ENCODE results near the gene LPCAT3.

LPCAT3 gene

GRCh38 chr12:6963016-6963731 is 55.1 kb downstream of the LPCAT3 start:
- DNase-seq, result no peak

DNA sequence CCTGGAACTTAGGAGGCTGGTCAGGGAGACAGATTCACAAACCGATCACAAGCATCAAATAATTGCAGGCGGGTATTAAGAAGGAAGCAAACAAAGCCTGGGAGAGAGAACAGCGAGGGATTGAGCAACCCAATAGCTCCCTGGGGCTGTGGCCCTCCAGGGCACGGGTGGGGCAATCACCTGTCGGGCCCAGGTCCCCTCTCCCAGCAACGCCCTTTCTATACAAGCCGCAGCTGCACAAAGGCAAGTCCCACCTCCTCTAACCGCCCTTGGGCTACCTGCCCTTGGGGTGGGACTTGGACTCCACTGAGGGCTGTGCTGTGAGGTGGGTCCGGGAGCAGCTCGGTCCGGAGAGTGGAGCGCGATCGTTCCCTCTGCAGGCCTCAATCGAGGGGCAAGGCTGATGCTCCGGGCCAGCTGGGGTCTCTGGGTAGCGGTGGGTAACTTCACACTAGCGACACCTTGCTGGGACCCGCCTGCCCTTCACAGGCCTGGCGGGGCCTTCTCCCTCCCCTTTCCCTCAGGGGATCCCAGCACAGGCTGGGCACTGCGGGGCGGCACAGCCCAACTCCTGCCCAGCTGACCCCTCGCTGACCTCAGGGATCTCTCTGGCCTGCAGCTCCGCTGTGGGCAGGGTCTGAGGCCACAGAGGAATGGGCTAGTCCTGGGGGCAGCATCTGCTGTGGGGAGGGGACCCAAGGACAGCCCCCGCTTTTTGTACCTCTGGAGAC is 55.8 kb downstream of the LPCAT3 start:
- DNase-seq, result no peak

- DNase-seq, result peak; percentile 56 to 76
These were observed 56.5 kb downstream of the LPCAT3 start for GRCh38 chr12:6961695-6962284.

DNA sequence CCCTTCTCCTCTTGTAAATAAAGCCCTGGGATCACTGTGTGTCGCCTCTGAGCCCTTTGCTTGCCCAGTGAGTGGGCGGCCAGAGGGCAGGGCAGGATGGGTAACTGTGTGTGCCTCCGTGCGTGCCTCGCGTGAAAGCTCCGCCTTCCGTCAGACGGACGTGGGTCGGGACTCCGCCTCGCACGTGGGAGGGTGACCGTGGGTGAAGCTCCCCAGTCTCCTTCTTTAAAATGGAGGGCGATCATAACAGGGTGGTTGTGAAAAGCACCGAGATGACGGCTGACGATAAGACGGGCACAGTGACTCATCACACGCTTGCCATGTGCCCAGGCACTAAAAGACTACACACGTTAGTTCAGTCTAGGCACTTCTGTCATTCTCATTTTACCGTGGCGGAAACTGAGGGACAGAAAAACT is 57.0 kb downstream of the LPCAT3 start:
- DNase-seq, result no peak

- DNase-seq, result no peak
These were observed 57.5 kb downstream of the LPCAT3 start for GRCh38 chr12:6960593-6961277.

DNA sequence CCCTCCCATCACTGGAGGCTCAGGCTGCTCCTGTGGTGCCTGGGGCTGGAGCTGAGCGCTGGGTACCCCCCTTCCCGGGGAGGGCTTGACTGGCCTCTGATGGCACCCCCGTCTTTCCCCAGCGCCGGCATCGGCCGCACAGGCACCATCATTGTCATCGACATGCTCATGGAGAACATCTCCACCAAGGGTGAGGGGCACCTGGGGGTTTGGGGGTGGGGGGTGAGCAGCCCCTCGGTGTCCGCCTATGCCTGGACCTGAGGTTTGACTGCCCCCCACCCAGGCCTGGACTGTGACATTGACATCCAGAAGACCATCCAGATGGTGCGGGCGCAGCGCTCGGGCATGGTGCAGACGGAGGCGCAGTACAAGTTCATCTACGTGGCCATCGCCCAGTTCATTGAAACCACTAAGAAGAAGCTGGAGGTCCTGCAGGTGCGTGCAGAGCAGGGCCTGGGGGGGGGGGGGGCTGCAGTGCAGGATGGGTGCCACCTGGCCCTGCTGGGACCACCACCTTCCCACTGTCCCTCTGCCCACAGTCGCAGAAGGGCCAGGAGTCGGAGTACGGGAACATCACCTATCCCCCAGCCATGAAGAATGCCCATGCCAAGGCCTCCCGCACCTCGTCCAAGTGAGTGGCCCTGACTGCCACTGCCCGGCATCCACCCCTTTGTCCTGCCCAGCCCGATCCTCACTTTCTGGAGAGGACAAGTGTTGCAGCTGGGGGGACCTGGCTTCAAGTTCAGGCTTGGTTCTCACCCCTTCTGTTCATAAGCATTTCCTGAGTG is 58.3 kb downstream of the LPCAT3 start:
- DNase-seq, result no peak

- no peak for DNase-seq
These were observed 59.0 kb downstream of the LPCAT3 start for GRCh38 chr12:6959058-6959804.

GRCh38 chr12:6958609-6959057 is 59.6 kb downstream of the LPCAT3 start:
- no peak for DNase-seq

GRCh38 chr12:6957741-6958608 is 60.3 kb downstream of the LPCAT3 start:
- no peak for DNase-seq

GRCh38 chr12:6957151-6957701 is 61.0 kb downstream of the LPCAT3 start:
- DNase-seq, result no peak

- no peak for DNase-seq
These were observed 62.1 kb downstream of the LPCAT3 start for GRCh38 chr12:6956021-6956727.

GRCh38 chr12:6955108-6956020 is 62.9 kb downstream of the LPCAT3 start:
- no peak for DNase-seq

- DNase-seq, result no peak
These were observed 63.8 kb downstream of the LPCAT3 start for GRCh38 chr12:6954316-6955107.

DNA sequence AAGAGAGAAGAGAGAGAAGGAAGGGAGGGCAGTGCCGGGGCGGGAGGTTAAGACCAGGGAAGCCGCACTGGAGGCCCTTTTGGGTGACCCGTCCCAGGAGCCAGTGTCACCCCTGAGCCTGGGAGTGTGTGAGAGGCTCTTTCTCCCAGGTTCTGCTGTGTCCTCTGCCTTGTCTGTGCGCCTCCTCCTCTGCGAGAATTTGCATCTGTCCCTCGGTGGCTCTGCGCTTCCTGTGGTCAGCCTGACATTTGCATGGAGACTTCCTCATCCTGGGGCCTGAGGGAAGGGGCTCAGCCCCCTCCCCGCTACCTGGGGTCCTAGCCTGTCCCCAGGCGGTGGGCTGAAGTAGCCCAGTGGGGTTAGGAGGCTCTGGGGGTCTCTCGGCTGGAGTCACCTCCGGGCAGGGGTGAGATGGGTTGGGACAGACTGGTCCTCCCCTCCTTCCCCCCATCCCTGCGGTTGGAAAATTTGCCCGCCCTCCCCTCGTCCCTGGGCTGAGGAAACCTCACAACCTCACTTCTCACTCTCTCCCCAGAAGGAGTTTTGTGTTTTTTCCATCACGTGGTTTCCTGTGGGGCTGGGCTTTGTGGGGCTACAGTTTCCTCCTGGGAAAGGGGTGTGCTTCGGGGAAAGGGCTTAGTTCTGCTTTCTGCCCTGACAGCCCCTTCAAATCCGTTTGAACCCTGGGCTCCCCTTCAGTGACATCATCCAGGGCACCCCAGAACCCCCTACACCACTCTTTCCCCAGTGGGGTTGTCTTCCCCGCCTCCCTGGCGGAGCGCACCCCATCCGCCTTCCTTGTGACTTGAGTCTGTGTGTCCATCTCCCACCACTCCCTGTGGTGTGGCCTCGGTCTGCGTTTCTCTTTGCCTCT is 64.6 kb downstream of the LPCAT3 start:
- no peak for DNase-seq

DNA sequence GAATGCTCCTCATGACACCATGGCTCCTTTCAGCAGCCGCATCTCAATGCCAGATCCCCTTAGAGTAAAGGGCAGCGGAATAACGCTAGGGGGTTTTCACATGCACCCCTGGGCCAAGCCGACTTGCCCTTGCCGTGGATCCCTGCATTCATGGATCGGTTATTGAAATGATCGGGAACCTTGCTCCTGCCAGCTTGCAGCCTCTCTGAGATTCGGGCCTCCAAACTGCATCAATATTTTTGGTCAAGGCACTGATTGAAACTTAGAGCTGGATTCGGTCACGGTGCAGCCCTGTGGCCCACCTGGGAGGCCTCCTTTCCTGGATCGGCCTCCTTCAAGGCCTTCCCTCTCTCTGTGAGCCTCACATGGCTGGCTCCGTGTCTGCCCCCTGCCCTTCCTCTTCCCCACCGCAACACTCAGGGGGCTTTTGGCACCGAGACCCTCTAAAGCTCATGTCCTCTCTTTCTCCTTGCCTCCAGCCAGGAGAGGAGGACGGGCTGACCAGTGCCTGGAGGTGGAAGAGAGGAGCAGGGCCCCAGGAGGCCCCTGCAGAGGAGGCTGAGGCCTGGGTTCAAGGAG is 65.3 kb downstream of the LPCAT3 start:
- DNase-seq, result no peak

GRCh38 chr12:6952121-6952862 is 66.0 kb downstream of the LPCAT3 start:
- DNase-seq, result no peak

Data from SHP77 (cell line).